Gastrocnemius medialis (tissue), 4 donors: ENCODE results near the gene MISP. TPM values are rescaled to one million over a fixed set of nuclear protein-coding genes. Genes with fewer than 3 reads are reported as not detected.

Source experiments
- ATAC-seq, 2 donors: fragments of 150-250 bp; one replicate each; pipeline ENCODE4 v1.9.1; 2016
- DNase-seq, 2 donors: peaks; one replicate each; pipeline ENCODE4 v3.0.0-alpha.2; 2019
- H3K27ac ChIP-seq, 4 donors: fragments of 200-600 bp; sonication (generic); 1 replicate in 1 of 4; 2 replicates in 3 of 4; pipeline ENCODE4 v1.5.1; 2016 to 2018; ENCODE audit warnings: mild to moderate bottlenecking in 2 of 4, moderate library complexity in 1 of 4
- H3K27me3 ChIP-seq, 3 donors: fragments of 200-600 bp; sonication (generic) in 2 of 3; 1 replicate in 1 of 3; 2 replicates in 2 of 3; pipeline versions ENCODE4 v1.5.1 to v1.6.0; 2016 to 2019; ENCODE audit warnings: mild to moderate bottlenecking in 1 of 3, moderate library complexity in 1 of 3
- H3K36me3 ChIP-seq, 2 donors: fragments of 200-600 bp; sonication (generic) in 1 of 2; one replicate each; pipeline ENCODE4 v1.5.1; 2017 to 2018
- H3K4me1 ChIP-seq, 2 donors: fragments of 200-600 bp; sonication (generic) in 1 of 2; one replicate each; pipeline ENCODE4 v1.5.1; 2016 to 2017; ENCODE audit warnings: mild to moderate bottlenecking in 2 of 2
- H3K4me3 ChIP-seq, 4 donors: fragments of 200-600 bp; sonication (generic) in 3 of 4; 1 replicate in 1 of 4; 2 replicates in 3 of 4; pipeline ENCODE4 v1.5.1; 2016 to 2019; ENCODE audit warnings: mild to moderate bottlenecking in 2 of 4
- H3K9me3 ChIP-seq, 3 donors: fragments of 200-600 bp; sonication (generic) in 2 of 3; 1 replicate in 1 of 3; 2 replicates in 2 of 3; pipeline ENCODE4 v1.5.1; 2016 to 2019
- CTCF ChIP-seq, 5 experiments: fragments of 450-650 bp in 3 of 5; fragments of 200-600 bp in 2 of 5; sonication (generic) in 2 of 5; IDR thresholded peaks in 4 of 5; conservative IDR thresholded peaks in 1 of 5; 1 replicate in 4 of 5; 2 replicates in 1 of 5; pipeline ENCODE4 v1.5.1; 2016 to 2019; ENCODE audit warnings: antibody characterized with exemption in 5 of 5, mild to moderate bottlenecking in 3 of 5, moderate library complexity in 3 of 5
- POLR2A ChIP-seq, 2 donors: fragments of 450-650 bp; IDR thresholded peaks; one replicate each; pipeline ENCODE4 v1.6.1; 2017; ENCODE audit warnings: antibody characterized with exemption in 2 of 2, mild to moderate bottlenecking in 2 of 2, moderate library complexity in 2 of 2
- in situ Hi-C, 4 donors: fragments of 200-750 bp; cut with MboI; loops; one replicate each; pipeline versions ENCODE4 v1.15.0 to v1.8.0; 2017; ENCODE audit warnings: low sequenced_read_pairs in 4 of 4
- intact Hi-C: fragments of 100-400 bp; cut with DNase I; formaldehyde crosslinking; loops from one replicate; pipeline ENCODE4 v1.15.1; 2023; ENCODE audit warnings: low total_unique reads
- total RNA-seq, 4 donors: library from RNA; depleted of rRNA; stranded (reverse); fragments of >200 nt; gene quantifications; one replicate each; pipeline versions ENCODE4 v1.1.0 to v1.2.3, GENCODE V29; 2016

MISP gene
- total RNA-seq, 4 donors from 2014 or later, result 1.2 TPM; not detected in 3

GRCh38 chr19:791567-792305, 40.8 kb downstream of the MISP start:
- DNase-seq, result no peak
- TF ChIP-seq CTCF (IDR thresholded peaks at IDR 0.05 in 4 of 5, conservative IDR thresholded peaks at IDR 0.05 in 1 of 5), result no peak
- no peak for TF ChIP-seq POLR2A (IDR thresholded peaks at IDR 0.05)
- Histone ChIP-seq H3K27me3 (no peaks in the 10 kb centered on the region), H3K27ac (peak overlapping the region; percentile 25 to 65 (median 61)), H3K36me3 (no peaks in the 10 kb centered on the region), H3K4me1 (peaks cover 20 to 38% of the 10 kb centered on the region in 2 donors), H3K4me3 (no peak overlapping the region), H3K9me3 (no peaks in the 10 kb centered on the region)
- in situ Hi-C loops, result no loop called here
- intact Hi-C loops, result loop anchor here (10.0 kb wide), 1 partner anchor 483 kb away; the partner anchor contains the start of gene FAM174C
- no peak for ATAC-seq

GRCh38 chr19:792306-792885, 41.5 kb downstream of the MISP start:
- Histone ChIP-seq H3K27me3 (no peaks in the 10 kb centered on the region), H3K4me3 (no peak overlapping the region), H3K27ac (peak overlapping the region; percentile 25 to 65 (median 61)), H3K4me1 (peaks cover 20 to 38% of the 10 kb centered on the region in 2 donors), H3K9me3 (no peaks in the 10 kb centered on the region), H3K36me3 (no peaks in the 10 kb centered on the region)
- TF ChIP-seq POLR2A (IDR thresholded peaks at IDR 0.05) (no peak), CTCF (IDR thresholded peaks at IDR 0.05 in 4 of 5, conservative IDR thresholded peaks at IDR 0.05 in 1 of 5) (no peak)
- intact Hi-C loops, result loop anchor here (10.0 kb wide), 1 partner anchor 482 kb away; the partner anchor contains the start of gene FAM174C
- DNase-seq (no peak), ATAC-seq (no peak)
- in situ Hi-C loops, result no loop called here

GRCh38 chr19:793806-794205, 42.9 kb downstream of the MISP start:
- no peak for TF ChIP-seq POLR2A (IDR thresholded peaks at IDR 0.05)
- H3K27ac ChIP-seq, result no peak overlapping the region
- no peak for ATAC-seq
- H3K9me3 ChIP-seq, result no peaks in the 10 kb centered on the region
- no peaks in the 10 kb centered on the region for H3K36me3 ChIP-seq
- no peak for DNase-seq
- no peaks in the 10 kb centered on the region for H3K27me3 ChIP-seq
- H3K4me3 ChIP-seq, result no peak overlapping the region
- intact Hi-C loops (loop anchor here (10.0 kb wide), 1 partner anchor 481 kb away; the partner anchor contains the start of gene FAM174C), in situ Hi-C loops (no loop called here)
- H3K4me1 ChIP-seq, result peaks cover 24 to 32% of the 10 kb centered on the region in 2 donors

- DNase-seq (no peak), ATAC-seq (no peak)
- no peak for TF ChIP-seq POLR2A (IDR thresholded peaks at IDR 0.05)
- TF ChIP-seq CTCF (IDR thresholded peaks at IDR 0.05 in 4 of 5, conservative IDR thresholded peaks at IDR 0.05 in 1 of 5), result no peak
- Histone ChIP-seq H3K9me3 (no peaks in the 10 kb centered on the region), H3K36me3 (no peaks in the 10 kb centered on the region), H3K27me3 (no peaks in the 10 kb centered on the region), H3K4me1 (peaks cover 33% of the 10 kb centered on the region in 2 donors), H3K27ac (peak overlapping the region; percentile 54 to 97 (median 71)), H3K4me3 (peak overlapping the region in 2 of 4 donors; percentile 79 to 98)
- in situ Hi-C loops (no loop called here), intact Hi-C loops (loop anchor here (5.0 to 10.0 kb wide), 3 partner anchors 133 to 480 kb away; partner anchors contain the start of genes FAM174C, POLRMT and RNF126)
Observed at GRCh38 chr19:795073-795611, 44.2 kb downstream of the MISP start.
